ENCODE results near the gene MAP4K3. TPM values are rescaled to one million over a fixed set of nuclear protein-coding genes. Genes with fewer than 3 reads are reported as not detected.

MAP4K3 gene
- total and polyA plus RNA-seq, 9 of the 15 experiments (the other 6 are each of a cell fraction or from before 2014, with no cell fraction given), result 3.1 to 30.0 (median 16.9) TPM

DNA sequence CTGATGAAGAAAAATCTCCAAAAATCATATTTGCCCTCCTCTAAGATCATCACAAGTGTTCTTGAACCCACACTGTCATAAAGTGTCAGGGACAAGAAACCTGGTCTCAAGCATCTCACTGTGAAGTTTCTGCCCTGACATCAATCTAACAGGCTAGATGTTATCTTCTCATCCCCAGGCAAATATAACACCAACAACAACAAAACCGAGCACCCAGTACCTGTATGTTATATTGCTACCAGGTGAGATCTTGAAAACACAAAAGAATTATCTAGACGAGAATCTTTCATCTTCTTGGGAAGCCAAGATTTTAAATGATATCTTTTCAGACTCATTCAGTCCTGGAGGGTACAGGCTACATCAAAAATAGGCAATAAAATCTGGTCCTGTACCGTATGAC lies 8.8 kb upstream of the MAP4K3 start:
- CTCF ChIA-PET (ENCODE audit: low intra/inter-chr PET ratio), result no interaction called here
- no TSS peak for BruUV-seq (replicated peaks)
- H2AFZ ChIP-seq (ENCODE audit: low read depth, low read length), result no peak overlapping the region

More for the DNA sequence above, 8.8 kb upstream of the MAP4K3 start:
- FAIRE-seq, result no peak
- peaks cover 0 to under 1% of the 10 kb centered on the region in 2 experiments; a peak in 1 of 5 replicates for H3K4me1 ChIP-seq (replicated peaks in 1 of 2; ENCODE audit: control insufficient read depth in 2 of 2, insufficient read depth in 2 of 2, low read length in 2 of 2)
- H3K4me3 ChIP-seq, result no peak overlapping the region
- no peaks in the 10 kb centered on the region for H3K9me1 ChIP-seq (ENCODE audit: control insufficient read depth, insufficient read depth, low read length)
- no peak for DNase-seq (ENCODE audit: extremely low read depth in 1 of 4, low spot score in 3 of 4)
- intact Hi-C loops (cut with micrococcal nuclease), result no loop called here
- H3K27me3 ChIP-seq (ENCODE audit: control insufficient read depth in 2 of 2, insufficient read depth in 2 of 2, low read length in 2 of 2), result no peaks in the 10 kb centered on the region
- no peaks in the 10 kb centered on the region for H3K79me2 ChIP-seq (ENCODE audit: control insufficient read depth, insufficient read depth, low read length)
- H3K9me3 ChIP-seq (replicated peaks; ENCODE audit: control insufficient read depth, insufficient read depth, low read depth, low read length), result no peaks in the 10 kb centered on the region
- no peak for ATAC-seq
- POLR2A ChIA-PET, result interaction anchor here (0.9 kb wide), 1 partner anchor 9 kb away, joined by 3 read pairs; the partner anchor contains the start of gene MAP4K3
- in situ Hi-C loops (cut with MboI), result no loop called here
- TF ChIP-seq SAFB2 (IDR thresholded peaks at IDR 0.05; ENCODE audit: borderline replicate concordance, low read depth, low read length, severe bottlenecking), result no peak
- TF ChIP-seq, protein P1, sequence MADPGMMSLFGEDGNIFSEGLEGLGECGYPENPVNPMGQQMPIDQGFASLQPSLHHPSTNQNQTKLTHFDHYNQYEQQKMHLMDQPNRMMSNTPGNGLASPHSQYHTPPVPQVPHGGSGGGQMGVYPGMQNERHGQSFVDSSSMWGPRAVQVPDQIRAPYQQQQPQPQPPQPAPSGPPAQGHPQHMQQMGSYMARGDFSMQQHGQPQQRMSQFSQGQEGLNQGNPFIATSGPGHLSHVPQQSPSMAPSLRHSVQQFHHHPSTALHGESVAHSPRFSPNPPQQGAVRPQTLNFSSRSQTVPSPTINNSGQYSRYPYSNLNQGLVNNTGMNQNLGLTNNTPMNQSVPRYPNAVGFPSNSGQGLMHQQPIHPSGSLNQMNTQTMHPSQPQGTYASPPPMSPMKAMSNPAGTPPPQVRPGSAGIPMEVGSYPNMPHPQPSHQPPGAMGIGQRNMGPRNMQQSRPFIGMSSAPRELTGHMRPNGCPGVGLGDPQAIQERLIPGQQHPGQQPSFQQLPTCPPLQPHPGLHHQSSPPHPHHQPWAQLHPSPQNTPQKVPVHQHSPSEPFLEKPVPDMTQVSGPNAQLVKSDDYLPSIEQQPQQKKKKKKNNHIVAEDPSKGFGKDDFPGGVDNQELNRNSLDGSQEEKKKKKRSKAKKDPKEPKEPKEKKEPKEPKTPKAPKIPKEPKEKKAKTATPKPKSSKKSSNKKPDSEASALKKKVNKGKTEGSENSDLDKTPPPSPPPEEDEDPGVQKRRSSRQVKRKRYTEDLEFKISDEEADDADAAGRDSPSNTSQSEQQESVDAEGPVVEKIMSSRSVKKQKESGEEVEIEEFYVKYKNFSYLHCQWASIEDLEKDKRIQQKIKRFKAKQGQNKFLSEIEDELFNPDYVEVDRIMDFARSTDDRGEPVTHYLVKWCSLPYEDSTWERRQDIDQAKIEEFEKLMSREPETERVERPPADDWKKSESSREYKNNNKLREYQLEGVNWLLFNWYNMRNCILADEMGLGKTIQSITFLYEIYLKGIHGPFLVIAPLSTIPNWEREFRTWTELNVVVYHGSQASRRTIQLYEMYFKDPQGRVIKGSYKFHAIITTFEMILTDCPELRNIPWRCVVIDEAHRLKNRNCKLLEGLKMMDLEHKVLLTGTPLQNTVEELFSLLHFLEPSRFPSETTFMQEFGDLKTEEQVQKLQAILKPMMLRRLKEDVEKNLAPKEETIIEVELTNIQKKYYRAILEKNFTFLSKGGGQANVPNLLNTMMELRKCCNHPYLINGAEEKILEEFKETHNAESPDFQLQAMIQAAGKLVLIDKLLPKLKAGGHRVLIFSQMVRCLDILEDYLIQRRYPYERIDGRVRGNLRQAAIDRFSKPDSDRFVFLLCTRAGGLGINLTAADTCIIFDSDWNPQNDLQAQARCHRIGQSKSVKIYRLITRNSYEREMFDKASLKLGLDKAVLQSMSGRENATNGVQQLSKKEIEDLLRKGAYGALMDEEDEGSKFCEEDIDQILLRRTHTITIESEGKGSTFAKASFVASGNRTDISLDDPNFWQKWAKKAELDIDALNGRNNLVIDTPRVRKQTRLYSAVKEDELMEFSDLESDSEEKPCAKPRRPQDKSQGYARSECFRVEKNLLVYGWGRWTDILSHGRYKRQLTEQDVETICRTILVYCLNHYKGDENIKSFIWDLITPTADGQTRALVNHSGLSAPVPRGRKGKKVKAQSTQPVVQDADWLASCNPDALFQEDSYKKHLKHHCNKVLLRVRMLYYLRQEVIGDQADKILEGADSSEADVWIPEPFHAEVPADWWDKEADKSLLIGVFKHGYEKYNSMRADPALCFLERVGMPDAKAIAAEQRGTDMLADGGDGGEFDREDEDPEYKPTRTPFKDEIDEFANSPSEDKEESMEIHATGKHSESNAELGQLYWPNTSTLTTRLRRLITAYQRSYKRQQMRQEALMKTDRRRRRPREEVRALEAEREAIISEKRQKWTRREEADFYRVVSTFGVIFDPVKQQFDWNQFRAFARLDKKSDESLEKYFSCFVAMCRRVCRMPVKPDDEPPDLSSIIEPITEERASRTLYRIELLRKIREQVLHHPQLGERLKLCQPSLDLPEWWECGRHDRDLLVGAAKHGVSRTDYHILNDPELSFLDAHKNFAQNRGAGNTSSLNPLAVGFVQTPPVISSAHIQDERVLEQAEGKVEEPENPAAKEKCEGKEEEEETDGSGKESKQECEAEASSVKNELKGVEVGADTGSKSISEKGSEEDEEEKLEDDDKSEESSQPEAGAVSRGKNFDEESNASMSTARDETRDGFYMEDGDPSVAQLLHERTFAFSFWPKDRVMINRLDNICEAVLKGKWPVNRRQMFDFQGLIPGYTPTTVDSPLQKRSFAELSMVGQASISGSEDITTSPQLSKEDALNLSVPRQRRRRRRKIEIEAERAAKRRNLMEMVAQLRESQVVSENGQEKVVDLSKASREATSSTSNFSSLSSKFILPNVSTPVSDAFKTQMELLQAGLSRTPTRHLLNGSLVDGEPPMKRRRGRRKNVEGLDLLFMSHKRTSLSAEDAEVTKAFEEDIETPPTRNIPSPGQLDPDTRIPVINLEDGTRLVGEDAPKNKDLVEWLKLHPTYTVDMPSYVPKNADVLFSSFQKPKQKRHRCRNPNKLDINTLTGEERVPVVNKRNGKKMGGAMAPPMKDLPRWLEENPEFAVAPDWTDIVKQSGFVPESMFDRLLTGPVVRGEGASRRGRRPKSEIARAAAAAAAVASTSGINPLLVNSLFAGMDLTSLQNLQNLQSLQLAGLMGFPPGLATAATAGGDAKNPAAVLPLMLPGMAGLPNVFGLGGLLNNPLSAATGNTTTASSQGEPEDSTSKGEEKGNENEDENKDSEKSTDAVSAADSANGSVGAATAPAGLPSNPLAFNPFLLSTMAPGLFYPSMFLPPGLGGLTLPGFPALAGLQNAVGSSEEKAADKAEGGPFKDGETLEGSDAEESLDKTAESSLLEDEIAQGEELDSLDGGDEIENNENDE (IDR thresholded peaks at IDR 0.05; ENCODE audit: low read depth, low read length), result no peak
- TF ChIP-seq ZNF778 (CRISPR knock-in tag; IDR thresholded peaks at IDR 0.05), result no peak
- H3K36me3 ChIP-seq (ENCODE audit: control insufficient read depth, insufficient read depth, low read length), result peaks cover 5% of the 10 kb centered on the region; the same call in 2 of the 3 replicates
- no peak overlapping the region for H3K27ac ChIP-seq (ENCODE audit: extremely low read depth, low read depth, low read length)
- no peak overlapping the region for H3K9ac ChIP-seq (ENCODE audit: insufficient read depth in 1 of 2, low read depth in 2 of 2, low read length in 2 of 2)
- H4K20me1 ChIP-seq (replicated peaks; ENCODE audit: control insufficient read depth, insufficient read depth, low read length), result no peaks in the 10 kb centered on the region
- no peak overlapping the region for H3K4me2 ChIP-seq (ENCODE audit: insufficient read depth, low read length)
- 70% methylated on average over 3 of the region's 3 CpGs for WGBS (ENCODE audit: insufficient coverage, low coverage, missing lambda C conversion rate)
